Breast epithelium (tissue), 3 donors: Measurements from ENCODE around the gene TUBA1A.

Experiments used
- CTCF ChIP-seq, 3 donors: fragments of 450-650 bp; IDR thresholded peaks; one replicate each; pipeline ENCODE4 v1.5.1; 2016 to 2017; ENCODE audit warnings: antibody characterized with exemption in 3 of 3, mild to moderate bottlenecking in 3 of 3, moderate library complexity in 3 of 3
- POLR2A ChIP-seq: fragments of 450-650 bp; IDR thresholded peaks from one replicate; pipeline ENCODE4 v1.6.1; 2016; ENCODE audit warnings: antibody characterized with exemption, mild to moderate bottlenecking, moderate library complexity

GRCh38 chr12:49230176-49230804 lies 41.4 kb upstream of the TUBA1A start:
- TF ChIP-seq CTCF (IDR thresholded peaks at IDR 0.05) = no peak
- no peak for TF ChIP-seq POLR2A
